ENCODE results near the gene NAALADL2.
"Not testable (repeated sequence)": the region's sequence is repeated elsewhere in the genome, so short reads cannot be mapped to it uniquely, and the experiment has no call there.

The NAALADL2 gene

DNA sequence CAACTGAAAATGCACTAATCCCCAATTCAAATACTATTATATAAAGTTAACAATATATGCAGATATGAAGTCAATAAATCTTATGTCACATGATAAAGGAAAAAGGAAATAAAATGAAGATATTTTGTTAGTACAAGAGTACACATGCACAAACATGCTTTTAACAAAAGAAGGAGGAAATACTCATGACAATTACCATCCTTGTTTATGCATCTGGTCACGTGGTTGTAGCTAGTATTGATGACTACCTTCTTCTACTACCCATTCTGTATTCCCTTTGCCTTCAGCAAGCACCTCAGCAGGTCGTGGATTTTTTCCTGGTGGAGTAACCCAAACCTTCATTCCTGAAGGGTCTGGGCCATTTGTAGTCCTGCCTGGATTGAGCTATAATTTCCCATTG lies 669.6 kb downstream of the NAALADL2 start:
- not testable (repeated sequence) for DNase-seq

DNA sequence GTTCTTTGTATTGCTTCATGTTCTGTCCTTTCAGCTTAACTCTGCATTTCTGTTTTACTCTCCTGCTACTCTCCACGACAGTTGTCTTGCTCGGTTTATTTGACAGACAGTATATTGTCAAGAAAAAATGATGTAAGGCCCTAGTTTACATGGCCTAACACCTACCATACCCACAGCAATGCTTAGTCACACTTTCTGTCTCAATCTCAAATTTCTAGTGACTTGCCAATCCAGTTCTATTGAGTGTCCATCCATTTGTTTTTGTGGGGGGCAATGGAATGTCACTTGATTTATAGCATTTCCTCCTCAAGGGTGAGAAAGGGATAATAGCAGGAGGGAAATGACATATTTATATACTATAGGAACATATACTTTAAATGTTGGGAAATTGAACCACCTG lies 676.2 kb downstream of the NAALADL2 start:
- no peak for DNase-seq

DNA sequence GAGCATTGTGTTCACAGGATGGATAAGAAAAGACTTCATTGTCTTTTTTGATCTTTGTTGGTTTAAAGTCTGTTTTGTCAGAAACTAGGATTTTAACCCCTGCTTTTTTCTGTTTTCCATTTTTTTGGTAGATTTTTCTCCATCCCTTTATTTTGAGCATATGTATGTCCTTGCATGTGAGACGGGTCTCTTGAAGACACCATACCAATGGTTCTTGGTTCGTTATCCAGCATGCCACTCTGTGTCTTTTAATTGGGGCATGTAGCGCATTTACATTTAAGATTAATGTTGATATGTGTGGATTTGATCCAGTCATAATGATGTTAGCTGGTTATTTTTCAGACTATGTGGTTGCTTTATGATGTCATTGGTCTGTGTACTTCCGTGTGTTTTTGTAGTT lies 687.0 kb downstream of the NAALADL2 start:
- DNase-seq, result no peak

DNA sequence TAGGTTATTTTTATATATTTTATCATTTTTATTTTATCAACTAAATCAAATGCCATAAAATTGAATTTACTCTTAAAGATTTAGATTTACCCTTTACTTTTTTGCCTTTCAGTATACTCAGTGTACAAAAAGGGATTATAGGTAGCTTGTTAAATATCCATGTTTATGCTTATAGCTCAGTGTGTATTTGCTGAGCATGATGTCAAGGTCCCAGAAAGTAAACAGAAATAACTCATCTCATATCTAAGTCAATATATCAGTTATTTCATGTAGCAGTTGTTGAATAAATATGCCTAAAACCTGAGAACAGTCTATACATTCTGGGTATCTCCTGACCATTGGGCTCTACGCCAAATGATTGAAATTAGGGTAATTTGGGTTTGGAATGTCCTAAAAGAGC lies 693.8 kb downstream of the NAALADL2 start:
- DNase-seq, result no peak

DNA sequence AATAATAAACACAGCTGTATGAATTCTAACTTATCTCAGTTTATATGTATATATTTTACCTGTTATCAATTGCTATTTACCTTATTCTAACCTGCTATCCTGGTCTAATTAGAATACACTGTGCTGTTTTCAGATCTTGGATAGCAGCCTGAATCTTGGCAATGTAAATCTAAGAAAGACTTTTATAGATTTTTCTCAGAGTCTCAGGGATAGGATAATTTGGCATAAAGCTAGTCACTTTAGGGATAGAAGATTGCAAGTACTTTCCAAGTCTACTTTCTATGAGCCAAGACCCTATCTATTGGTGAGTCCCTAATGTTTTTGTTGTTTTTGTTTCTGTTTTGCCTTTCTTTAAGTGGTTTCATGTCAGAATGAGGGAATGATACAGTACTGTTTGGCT lies 695.7 kb downstream of the NAALADL2 start:
- DNase-seq, result no peak

DNA sequence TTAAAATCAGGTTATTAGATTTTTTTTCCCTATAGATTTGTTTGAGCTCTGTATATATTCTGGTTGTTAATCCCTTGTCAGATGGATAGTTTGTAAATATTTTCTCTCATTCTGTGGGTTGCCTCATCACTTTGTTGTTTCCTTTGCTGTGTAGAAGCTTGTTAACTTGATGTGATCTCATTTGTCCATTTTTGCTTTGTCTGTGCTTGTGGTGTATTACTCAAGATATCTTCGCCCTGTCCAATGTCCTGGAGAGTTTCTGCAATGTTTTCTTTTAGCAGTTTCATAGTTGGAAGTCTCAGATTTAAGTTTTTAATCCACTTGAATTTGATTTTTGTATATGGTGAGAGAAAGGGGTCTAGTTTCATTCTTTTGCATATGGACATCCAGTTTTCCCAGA lies 699.1 kb downstream of the NAALADL2 start:
- DNase-seq, result no peak

DNA sequence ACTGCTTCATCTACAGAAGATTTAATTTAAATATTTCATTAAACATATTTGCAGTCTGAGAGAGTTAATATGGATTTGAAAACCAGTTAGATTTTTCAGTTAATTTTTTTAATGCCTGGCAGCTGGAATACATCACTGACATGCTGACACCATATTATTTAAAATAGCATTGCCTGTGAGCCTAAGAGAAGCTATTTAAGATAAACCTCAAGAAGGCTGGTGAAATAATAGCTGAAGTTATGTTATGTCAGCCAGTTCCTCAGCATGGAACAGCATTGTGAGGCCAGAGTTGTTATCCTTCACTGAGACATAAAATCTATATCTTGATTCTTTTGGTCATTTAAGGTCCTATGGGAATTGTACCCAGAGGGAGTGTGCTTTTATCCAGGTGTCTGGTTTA lies 705.2 kb downstream of the NAALADL2 start:
- DNase-seq, result no peak

DNA sequence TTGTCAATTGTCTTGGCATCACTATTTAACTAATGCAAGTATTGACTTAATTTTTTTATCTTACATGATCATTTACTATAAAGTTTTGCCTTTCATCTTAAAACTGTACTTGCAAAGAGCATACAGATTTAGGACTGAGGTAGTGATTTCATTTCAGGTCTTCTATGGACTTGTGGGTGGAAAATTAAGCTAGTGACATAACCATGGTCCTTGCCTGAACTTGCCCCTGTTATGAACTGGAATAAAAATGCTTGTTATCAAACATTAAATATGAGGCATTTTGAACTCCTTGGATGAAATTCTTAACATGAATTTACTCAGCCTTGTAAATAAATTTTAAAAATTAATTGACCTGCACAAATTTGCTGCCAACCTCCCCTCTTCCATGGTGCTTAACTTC lies 712.0 kb downstream of the NAALADL2 start:
- no peak for DNase-seq

DNA sequence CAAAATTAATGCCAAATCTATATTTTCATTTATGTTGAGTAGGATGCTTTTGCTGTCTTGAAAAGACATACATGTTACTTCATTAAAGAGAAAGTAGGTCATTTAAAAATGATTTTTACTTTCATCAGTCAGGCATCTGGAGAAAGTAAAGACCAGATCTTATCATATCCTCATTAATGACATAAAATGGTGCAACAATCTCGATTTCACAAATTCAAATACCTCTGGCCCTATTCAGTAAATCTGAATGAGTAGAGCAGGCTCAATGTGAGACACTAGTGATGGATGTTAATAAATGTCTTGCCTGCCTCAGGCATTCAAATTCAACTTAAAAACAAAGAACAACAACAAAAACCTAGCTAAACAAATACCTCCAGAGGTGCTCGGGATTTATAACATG lies 714.1 kb downstream of the NAALADL2 start:
- DNase-seq, result no peak

DNA sequence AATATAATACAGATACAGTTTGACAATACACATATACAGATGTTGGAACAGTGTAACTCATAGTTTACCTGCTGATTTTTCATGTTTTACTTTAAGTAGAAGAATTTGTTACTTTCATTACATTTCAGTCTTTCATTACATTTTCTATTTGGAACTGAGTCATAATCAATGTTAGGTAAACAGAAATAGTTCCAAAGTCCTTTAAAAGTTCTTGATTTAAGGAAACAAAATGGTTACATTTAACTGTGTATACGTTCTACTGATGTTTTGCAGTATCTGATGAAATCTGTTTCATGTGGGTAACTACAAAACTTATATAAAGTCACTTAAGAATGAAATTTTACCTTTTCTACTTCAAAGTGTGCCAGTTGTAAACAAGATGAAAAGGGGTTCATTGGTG lies 721.2 kb downstream of the NAALADL2 start:
- no peak for DNase-seq

DNA sequence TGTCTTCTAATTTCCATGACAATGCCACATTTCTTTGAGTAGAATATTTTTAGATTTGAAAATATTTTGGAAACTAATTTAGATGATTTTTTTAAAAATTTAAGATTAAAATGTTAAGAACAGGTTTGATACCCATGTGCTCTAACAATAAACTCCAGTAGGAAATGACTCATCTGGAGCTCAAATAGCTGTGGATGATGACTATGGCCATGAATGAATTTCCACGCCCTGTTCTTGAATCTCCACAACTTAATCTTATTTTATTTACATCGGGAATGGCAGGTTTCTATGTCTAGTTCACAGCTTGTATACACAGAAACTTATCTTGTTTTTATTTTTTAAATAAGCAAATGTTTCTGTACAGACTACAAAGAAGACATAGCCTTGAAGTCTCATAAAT lies 726.8 kb downstream of the NAALADL2 start:
- no peak for DNase-seq

DNA sequence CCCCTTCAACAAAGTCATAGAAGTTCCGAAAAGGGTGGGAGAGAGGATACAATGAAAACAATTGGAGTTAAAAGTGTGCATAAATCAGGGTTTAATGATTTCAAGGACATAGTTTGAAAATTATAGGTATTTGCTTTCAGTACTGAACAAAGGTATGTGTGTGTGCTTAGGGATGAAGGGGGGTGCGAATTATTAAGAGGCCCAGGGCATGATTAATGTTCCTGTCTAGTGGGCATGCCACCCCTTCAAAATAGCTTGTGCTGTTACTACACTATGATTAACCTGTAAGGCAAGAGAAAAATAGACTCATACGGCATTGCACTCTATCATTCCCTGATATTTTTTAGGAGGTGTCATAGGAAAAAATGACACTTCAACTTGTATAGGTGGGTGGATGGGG lies 731.6 kb downstream of the NAALADL2 start:
- DNase-seq, result no peak

DNA sequence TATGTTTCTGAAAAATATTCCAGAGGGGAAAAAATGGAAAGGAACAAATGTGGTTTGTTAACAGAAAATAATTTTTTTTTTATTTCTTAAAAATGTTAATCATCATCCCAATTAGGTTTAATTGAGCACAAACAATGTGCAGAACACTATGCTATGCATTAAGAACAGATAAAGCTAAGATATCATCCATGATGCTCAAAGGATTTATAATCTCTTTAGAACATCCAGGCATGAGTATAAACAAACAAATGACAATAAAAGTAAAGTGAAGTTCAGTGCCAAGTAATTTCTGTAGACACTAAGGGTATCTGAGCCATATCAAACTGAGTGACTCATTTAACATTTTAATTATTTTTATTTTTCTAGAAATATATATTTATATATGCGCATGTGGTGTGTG lies 732.2 kb downstream of the NAALADL2 start:
- DNase-seq, result no peak

DNA sequence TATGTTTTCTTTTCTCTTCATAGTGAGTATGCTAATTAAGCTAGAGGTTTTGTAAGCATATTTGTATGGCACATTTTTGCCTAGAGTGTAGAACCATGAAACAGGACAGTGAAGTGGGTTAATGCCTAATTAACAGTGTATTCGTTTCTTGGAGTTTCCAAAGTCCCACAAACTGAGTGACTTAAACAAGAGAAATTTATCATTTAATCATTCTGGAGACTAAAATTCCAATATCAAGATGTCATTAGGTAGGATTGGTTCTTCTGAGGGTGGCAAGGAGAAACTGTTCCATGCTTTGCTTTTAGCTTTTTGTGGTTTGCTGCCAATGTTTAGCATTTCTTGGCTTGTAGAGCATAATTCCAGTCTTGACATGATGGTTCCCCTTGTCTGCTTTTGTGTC lies 734.2 kb downstream of the NAALADL2 start:
- DNase-seq, result no peak

DNA sequence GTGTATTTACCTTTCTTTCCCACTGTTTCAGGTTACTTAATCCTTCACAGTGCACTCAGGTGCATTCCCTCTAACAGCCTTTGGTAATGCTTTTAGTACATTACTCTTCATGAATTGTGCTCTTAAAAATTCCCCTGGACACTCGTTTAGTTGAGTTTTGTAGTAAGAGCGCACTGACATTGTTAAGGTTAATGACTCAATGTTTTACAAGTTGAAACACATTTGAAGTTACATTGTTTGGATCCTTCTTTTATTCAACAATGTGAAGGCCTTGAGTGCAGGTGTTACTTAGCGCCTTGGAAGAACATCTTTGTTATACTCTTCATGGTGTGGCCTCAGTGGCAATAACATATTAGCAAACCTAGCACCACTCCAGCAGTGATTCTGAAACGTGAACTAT lies 739.6 kb downstream of the NAALADL2 start:
- no peak for DNase-seq

DNA sequence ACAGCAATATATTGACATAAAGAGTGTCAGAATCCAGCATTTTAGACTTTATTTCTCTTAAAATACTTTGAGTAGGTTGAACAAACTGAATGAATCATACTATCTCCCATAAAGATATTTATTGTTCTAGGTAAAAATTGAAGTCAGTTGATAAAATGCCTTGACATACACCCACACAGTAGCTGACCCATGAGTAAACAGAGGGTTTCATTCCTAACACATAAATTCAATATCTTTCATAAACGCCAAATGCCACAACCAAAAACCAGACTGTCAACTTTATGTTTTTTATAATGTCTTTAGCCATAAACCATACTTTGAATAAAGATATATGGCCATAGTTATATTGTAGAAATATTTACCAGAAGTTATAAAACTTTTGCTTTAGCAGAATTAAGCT lies 742.4 kb downstream of the NAALADL2 start:
- DNase-seq, result no peak

DNA sequence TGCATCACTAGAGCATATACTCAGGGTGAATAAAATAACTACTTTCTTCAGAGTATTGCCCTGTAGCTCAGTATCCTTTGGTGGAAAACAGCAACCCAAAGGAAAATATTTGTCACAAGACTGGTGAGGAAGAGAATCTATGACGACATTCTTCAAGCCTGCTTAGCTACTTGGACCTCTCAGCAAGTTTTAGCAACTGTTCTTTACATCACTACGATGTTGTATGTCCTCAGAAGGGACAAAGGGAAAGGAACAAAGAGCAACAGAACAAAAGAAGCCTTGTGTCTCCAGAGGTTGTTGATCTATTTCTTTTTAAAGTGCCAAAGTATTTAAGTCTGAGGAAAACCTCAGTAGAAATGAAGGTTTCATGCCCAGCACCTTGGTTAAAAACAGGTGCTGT lies 746.7 kb downstream of the NAALADL2 start:
- no peak for DNase-seq

DNA sequence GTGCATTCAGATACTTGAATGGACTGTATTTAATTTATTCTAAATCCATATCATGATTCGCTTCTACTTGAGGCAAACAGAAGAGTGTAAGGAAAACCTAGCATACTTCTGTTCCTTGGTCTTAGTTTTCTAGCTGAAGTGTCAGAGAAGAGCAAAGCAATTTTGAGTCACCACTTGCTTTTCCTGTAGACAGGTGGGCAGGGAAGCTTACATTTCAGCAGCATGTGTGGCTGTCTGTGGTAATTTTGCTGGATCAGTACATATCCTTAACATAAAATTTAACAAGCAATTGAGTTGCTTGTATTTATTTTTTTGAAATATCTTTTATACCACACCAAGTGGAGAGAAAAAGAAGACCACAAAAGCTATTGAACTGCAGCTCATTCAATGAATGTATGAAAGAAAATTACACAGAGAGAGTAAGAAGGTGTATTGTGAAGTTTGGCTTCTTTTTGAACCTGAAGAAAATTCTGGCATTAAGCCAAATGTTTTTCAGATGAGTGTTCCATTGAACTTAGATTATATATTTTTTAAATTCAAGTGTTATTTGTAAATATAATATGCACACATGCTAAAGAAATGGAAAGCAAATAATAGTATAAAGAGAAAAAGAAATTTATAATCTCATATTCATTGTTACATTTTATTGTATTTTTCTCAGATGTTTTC lies 747.6 kb downstream of the NAALADL2 start:
- no peak for DNase-seq

DNA sequence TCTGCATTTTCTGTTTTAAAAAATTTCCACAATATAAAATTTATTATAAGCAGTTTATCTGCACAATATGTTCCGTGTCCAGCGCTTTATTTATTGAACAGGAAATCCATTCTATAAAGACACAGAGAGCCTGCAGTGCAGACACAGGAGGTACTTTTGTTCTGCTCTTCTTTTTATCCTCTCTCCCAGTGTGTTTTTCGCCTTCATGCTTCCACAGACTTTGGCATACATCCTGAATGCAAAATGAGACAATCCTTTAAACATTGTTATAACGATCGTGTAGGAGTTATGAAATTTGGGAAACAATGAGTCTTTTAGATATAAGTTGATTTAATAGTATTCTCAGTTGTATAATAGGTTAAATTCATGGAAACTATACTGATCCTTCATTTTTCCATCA lies 749.2 kb downstream of the NAALADL2 start:
- no peak for DNase-seq

DNA sequence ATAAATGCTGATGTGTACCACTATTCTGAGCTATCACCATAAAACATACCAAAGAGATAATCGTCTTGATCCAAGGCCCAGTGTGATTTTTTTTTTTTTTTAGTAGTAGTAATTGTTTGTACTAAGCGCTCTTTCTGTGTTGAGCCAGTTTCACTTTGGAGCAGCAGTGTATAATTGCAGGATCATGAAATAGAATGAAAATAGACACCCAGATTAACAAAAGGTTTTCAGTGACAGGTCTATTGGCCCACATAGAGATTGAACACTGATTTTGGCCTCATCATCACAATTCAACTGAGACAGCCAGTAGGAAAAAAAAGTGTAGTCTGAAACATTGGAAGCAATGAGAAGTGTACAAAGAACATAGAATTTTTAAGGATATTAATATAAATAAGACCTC lies 749.8 kb downstream of the NAALADL2 start:
- DNase-seq, result no peak

DNA sequence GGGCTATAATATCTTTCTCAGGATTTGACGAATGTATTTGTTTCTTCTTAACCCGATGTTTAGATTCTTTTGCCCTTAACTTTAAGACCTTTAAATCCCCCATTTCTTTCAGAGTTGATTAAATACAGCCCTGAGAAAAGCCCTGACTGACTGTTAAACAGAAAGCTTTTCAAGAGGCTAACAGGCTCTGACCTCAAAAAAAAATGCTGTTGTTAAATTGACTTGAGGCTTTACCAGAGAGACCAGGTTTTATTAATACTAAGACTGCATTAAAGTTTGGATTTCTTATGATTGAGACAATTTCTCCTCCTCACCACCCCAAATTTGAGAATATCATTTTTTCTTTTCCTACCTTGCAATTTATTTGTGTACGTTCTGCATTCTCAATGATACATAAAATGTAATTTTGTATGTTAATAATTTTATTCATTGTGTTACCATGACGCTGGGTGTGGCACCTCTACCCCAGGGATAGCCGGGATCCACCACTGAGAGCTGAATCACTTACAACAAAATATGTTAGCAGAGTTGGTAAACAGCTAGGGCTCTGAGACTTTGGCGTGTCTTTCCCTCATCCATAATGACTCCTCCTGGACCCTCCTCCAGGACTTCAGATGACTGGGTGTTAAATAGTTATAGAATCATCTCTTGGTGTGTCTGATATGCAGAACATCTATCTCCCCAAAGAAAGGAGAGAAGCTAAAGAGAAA lies 753.5 kb downstream of the NAALADL2 start:
- DNase-seq, result no peak

DNA sequence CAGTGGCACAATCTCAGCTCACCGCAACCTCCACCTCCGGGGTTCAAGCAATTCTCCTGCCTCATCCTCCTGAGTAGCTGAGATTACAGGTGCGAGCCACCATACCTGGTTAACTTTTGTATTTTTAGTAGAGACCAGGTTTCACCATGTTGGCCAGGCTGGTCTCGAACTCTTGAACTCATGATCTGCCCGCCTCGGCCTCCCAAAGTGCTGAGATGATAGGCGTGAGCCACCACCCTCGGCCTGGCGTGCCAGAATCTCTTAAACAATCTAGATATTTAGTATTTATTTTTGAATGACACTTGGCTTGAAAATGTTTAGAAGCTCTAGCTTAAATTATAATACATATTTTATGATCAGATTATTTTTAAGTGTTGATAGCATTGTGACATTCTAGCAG lies 755.0 kb downstream of the NAALADL2 start:
- not testable (repeated sequence) for DNase-seq

DNA sequence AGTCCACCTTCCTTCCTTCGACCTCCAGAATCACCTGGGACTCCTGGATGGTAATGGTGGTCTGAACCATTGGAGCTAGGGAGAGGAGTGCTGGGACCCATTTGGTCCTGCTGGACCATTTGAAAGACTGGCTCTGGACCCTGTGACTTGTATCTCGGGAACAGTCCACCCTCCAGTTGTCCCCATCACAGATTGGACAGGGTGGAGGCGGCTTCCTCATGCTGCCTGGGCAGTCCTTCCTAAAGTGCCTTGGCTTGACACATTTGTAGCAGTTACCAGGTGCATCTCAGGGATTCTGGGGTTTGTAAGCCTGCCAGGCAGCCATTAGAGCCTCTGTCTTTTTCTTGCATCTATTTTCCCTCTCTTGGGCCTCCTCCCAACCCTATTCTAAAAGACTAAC lies 758.1 kb downstream of the NAALADL2 start:
- DNase-seq, result no peak

DNA sequence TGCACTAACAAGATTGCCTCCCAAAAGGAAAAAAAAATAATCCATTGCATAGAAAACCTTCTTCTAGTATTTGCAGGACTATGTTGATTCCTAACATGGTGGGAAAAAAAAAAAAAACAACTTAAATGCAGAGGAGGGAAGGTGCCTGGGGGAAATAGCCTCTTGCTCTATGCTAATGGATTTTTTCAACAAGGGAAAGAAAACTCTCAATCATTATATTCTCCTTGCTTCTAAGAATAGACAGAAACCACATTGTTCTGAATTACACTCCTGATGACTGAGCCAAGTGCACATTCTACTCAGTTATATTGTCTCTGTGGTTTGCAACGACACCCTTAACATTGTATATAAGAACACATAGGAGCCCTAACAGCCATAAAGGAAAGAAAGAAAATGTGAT lies 760.2 kb downstream of the NAALADL2 start:
- no peak for DNase-seq

DNA sequence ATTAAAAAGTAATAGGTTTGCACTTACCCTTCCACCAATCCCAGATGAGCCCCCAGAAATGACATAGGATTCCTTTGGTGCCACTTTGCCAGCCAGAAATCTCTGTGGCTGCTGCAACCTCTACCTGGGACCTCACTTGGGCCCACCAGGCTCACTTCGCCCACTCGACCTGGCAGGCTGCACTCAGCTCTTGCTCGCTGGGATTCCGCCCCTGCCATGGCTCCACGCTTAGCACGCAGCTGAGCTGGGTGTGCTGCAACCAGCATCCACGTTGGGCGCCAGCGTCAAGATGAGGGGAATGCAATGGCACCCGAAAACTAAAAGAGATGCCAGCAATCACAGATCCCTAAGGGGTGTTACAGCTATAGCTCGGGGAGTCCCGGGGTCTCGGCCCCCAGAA lies 761.0 kb downstream of the NAALADL2 start:
- no peak for DNase-seq
